Fibroblast of lung (primary cell): ENCODE data around the gene MEG3. TPM values are rescaled to one million over a fixed set of nuclear protein-coding genes. Genes with fewer than 3 reads are reported as not detected.

ENCODE experiments used
- DNase-seq, 2 donors: peaks; one replicate each; pipeline versions ENCODE4 v3.0.0 to v3.0.0-alpha.2; 2010; ENCODE audit warnings: low read depth in 2 of 2
- H2AFZ ChIP-seq: 2 replicates; pipeline ENCODE4 v1.5.1; 2012; ENCODE audit warnings: low read length, control low read depth, inconsistent platforms
- H3K27ac ChIP-seq: 2 replicates; pipeline ENCODE4 v1.5.1; 2011; ENCODE audit warnings: low read length, control low read depth; ENCODE audit not compliant: insufficient read depth
- H3K27me3 ChIP-seq: 2 replicates; pipeline ENCODE4 v1.5.1; 2011; ENCODE audit warnings: mild to moderate bottlenecking, low read length; ENCODE audit not compliant: control insufficient read depth, insufficient read depth
- H3K36me3 ChIP-seq: 2 replicates; pipeline ENCODE4 v1.5.1; 2011; ENCODE audit warnings: low read length; ENCODE audit not compliant: control insufficient read depth, insufficient read depth
- H3K4me1 ChIP-seq: 2 replicates; pipeline ENCODE4 v1.5.1; 2011; ENCODE audit warnings: low read length; ENCODE audit not compliant: control insufficient read depth, insufficient read depth; ENCODE audit errors: extremely low read depth
- H3K4me2 ChIP-seq: 2 replicates; pipeline ENCODE4 v1.5.1; 2011; ENCODE audit warnings: low read length, control low read depth; ENCODE audit not compliant: insufficient read depth; ENCODE audit errors: extremely low read depth
- H3K4me3 ChIP-seq, 4 experiments: fragments of 200-600 bp in 1 of 4; sonication (generic) in 1 of 4; replicated peaks in 1 of 4; 2 replicates each; pipeline ENCODE4 v1.5.1; 2011 to 2016; ENCODE audit warnings: low read length in 4 of 4, low read depth in 3 of 4, mild to moderate bottlenecking in 3 of 4, control low read depth in 2 of 4, inconsistent platforms in 1 of 4, mixed read lengths in 1 of 4; ENCODE audit not compliant: insufficient read depth in 1 of 4; ENCODE audit errors: control extremely low read depth in 1 of 4
- H3K79me2 ChIP-seq: 2 replicates; pipeline ENCODE4 v1.5.1; 2012; ENCODE audit warnings: mild to moderate bottlenecking, low read length, inconsistent platforms; ENCODE audit not compliant: control insufficient read depth, insufficient read depth
- H3K9ac ChIP-seq: 2 replicates; pipeline ENCODE4 v1.5.1; 2011; ENCODE audit warnings: mild to moderate bottlenecking, low read length, control low read depth; ENCODE audit not compliant: insufficient read depth
- H3K9me3 ChIP-seq: 2 replicates; pipeline ENCODE4 v1.5.1; 2012; ENCODE audit warnings: low read depth, low read length; ENCODE audit not compliant: control insufficient read depth, insufficient read depth
- H4K20me1 ChIP-seq: 2 replicates; pipeline ENCODE4 v1.5.1; 2011; ENCODE audit warnings: low read length; ENCODE audit not compliant: control insufficient read depth, insufficient read depth; ENCODE audit errors: extremely low read depth
- CTCF ChIP-seq, 2 donors: IDR thresholded peaks in 1 of 2; conservative IDR thresholded peaks in 1 of 2; 1 replicate in 1 of 2; 2 replicates in 1 of 2; pipeline ENCODE4 v1.5.1; 2011 to 2012; ENCODE audit warnings: low read length in 2 of 2, control low read depth in 1 of 2, inconsistent platforms in 1 of 2, low read depth in 1 of 2, mild to moderate bottlenecking in 1 of 2
- EZH2 ChIP-seq: IDR thresholded peaks from 2 replicates; pipeline ENCODE4 v1.5.1; 2012; ENCODE audit warnings: low read length, control low read depth, mild to moderate bottlenecking; ENCODE audit errors: missing control alignments
- polyA plus RNA-seq, 2 donors: library from polyadenylated mRNA; depleted of rRNA in 1 of 2; stranded (reverse) in 1 of 2; unstranded in 1 of 2; fragments of >200 nt; gene quantifications; 2 replicates each; pipeline ENCODE4 v1.2.1, GENCODE V29; 2011 to 2012; ENCODE audit warnings: missing spikeins in 1 of 2
- total RNA-seq: library from RNA; depleted of rRNA; stranded (reverse); fragments of >200 nt; gene quantifications from 2 replicates; pipeline ENCODE4 v1.2.1, GENCODE V29; 2014

Gene MEG3
- total and polyA plus RNA-seq, 2 donors (not counting 1 experiment from before 2014, with no cell fraction given) = 104 to 182 TPM

- TF ChIP-seq CTCF (conservative IDR thresholded peaks at IDR 0.05 in 1 of 2, IDR thresholded peaks at IDR 0.05 in 1 of 2; ENCODE audit: low read depth in 1 of 2, low read length in 2 of 2) = no peak
- TF ChIP-seq EZH2 = no peak
- no peak for DNase-seq
- Histone ChIP-seq H3K79me2 (no peaks in the 10 kb centered on the region), H4K20me1 (no peaks in the 10 kb centered on the region), H3K36me3 (no peaks in the 10 kb centered on the region), H3K9me3 (no peaks in the 10 kb centered on the region), H3K27me3 (no peaks in the 10 kb centered on the region), H3K4me2 (no peak overlapping the region), H3K4me1 (no peaks in the 10 kb centered on the region), H2AFZ (no peak overlapping the region), H3K27ac (no peak overlapping the region), H3K4me3 (no peak overlapping the region), H3K9ac (no peak overlapping the region)
Observed at GRCh38 chr14:100819453-100819828, 6.5 kb upstream of the MEG3 start.

GRCh38 chr14:100819829-100820475 is 6.0 kb upstream of the MEG3 start:
- no peak overlapping the region for H3K9ac ChIP-seq
- H4K20me1 ChIP-seq = no peaks in the 10 kb centered on the region
- H3K27me3 ChIP-seq = no peaks in the 10 kb centered on the region
- H3K4me1 ChIP-seq = no peaks in the 10 kb centered on the region
- H2AFZ ChIP-seq = no peak overlapping the region
- DNase-seq = no peak
- H3K4me3 ChIP-seq = no peak overlapping the region
- H3K4me2 ChIP-seq = no peak overlapping the region
- H3K27ac ChIP-seq = no peak overlapping the region
- no peaks in the 10 kb centered on the region for H3K36me3 ChIP-seq
- TF ChIP-seq CTCF (conservative IDR thresholded peaks at IDR 0.05 in 1 of 2, IDR thresholded peaks at IDR 0.05 in 1 of 2; ENCODE audit: low read depth in 1 of 2, low read length in 2 of 2) = no peak
- no peak for TF ChIP-seq EZH2
- no peaks in the 10 kb centered on the region for H3K79me2 ChIP-seq
- no peaks in the 10 kb centered on the region for H3K9me3 ChIP-seq

- no peak for DNase-seq
- Histone ChIP-seq H3K36me3 (no peaks in the 10 kb centered on the region), H2AFZ (no peak overlapping the region), H3K9ac (no peak overlapping the region), H3K9me3 (no peaks in the 10 kb centered on the region), H3K27me3 (no peaks in the 10 kb centered on the region), H4K20me1 (no peaks in the 10 kb centered on the region), H3K4me2 (no peak overlapping the region), H3K4me1 (no peaks in the 10 kb centered on the region), H3K4me3 (no peak overlapping the region), H3K79me2 (no peaks in the 10 kb centered on the region), H3K27ac (no peak overlapping the region)
- TF ChIP-seq EZH2 (no peak), CTCF (conservative IDR thresholded peaks at IDR 0.05 in 1 of 2, IDR thresholded peaks at IDR 0.05 in 1 of 2; ENCODE audit: low read depth in 1 of 2, low read length in 2 of 2) (no peak)
Observed at GRCh38 chr14:100820957-100821356, 5.0 kb upstream of the MEG3 start.
